Fibroblast of lung (primary cell): ENCODE measurements around the gene SLC29A1.

ENCODE experiments used
- EZH2 ChIP-seq: IDR thresholded peaks from 2 replicates; pipeline ENCODE4 v1.5.1; 2012; ENCODE audit warnings: low read length, control low read depth, mild to moderate bottlenecking; ENCODE audit errors: missing control alignments
- TF ChIP-seq, protein P1 (sequence below), 2 donors: IDR thresholded peaks in 1 of 2; conservative IDR thresholded peaks in 1 of 2; 1 replicate in 1 of 2; 2 replicates in 1 of 2; pipeline ENCODE4 v1.5.1; 2011 to 2012; ENCODE audit warnings: low read length in 2 of 2, control low read depth in 1 of 2, inconsistent platforms in 1 of 2, low read depth in 1 of 2, mild to moderate bottlenecking in 1 of 2

DNA sequence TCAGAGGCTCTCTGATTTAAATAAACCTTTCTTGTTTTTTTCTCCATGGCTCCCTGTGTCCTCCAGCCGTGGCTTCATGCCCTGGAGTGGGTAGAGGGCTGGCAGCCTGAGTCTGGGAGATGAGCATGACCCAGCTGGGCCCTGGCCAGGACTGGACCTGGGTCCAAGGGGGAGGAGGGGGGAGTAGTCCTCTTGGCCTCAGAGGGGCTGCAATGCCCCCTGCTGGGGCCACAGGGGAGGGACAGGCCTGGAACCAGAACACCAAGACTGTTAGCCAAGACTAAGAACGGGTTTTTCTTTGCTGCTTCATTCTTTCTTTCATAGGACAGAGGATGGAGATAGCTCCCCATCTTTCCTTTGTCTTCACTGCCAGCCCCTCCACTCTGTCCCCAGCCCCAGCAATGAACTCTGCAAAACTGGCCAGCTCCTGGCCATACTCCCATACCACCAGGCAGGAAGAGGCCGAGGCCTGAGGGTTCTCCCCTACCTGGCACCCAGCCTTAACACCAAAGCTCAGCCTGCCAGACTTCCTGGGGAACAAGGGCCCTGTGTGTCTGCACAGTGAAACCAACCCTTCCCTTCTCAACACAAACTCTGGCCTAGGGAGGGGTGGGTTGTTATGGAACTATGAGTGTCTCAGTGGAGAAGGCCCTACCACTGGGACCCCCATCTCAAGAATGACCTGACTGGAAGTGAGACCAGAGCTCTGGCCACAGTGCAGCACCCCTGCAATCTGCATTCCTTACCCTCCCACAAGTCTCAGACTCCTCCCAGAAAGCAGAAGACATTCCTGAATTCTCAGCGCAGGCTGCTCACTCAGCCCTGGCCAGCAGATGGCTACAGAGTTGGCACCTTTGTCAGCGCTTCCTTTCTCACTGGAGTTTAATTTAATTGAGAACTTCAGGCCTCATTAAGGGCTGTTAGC lies 11.0 kb downstream of the SLC29A1 start:
- TF ChIP-seq, protein P1, sequence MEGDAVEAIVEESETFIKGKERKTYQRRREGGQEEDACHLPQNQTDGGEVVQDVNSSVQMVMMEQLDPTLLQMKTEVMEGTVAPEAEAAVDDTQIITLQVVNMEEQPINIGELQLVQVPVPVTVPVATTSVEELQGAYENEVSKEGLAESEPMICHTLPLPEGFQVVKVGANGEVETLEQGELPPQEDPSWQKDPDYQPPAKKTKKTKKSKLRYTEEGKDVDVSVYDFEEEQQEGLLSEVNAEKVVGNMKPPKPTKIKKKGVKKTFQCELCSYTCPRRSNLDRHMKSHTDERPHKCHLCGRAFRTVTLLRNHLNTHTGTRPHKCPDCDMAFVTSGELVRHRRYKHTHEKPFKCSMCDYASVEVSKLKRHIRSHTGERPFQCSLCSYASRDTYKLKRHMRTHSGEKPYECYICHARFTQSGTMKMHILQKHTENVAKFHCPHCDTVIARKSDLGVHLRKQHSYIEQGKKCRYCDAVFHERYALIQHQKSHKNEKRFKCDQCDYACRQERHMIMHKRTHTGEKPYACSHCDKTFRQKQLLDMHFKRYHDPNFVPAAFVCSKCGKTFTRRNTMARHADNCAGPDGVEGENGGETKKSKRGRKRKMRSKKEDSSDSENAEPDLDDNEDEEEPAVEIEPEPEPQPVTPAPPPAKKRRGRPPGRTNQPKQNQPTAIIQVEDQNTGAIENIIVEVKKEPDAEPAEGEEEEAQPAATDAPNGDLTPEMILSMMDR (conservative IDR thresholded peaks at IDR 0.05 in 1 of 2, IDR thresholded peaks at IDR 0.05 in 1 of 2; ENCODE audit: low read depth in 1 of 2, low read length in 2 of 2) = peak; percentile 90 to 95
- TF ChIP-seq EZH2 = no peak
